Nephron (organoid): ENCODE data around the gene ATP2C1.

Experiments
- H3K27ac Mint-ChIP-seq, 3 experiments: 2 replicates each; pipeline ENCODE4 v1.8.0; 2020; ENCODE audit warnings: mixed read lengths in 3 of 3, mild to moderate bottlenecking in 2 of 3, moderate library complexity in 1 of 3
- H3K27me3 Mint-ChIP-seq: 2 replicates; pipeline ENCODE4 v1.8.0; 2021; ENCODE audit warnings: low read depth, mild to moderate bottlenecking, moderate library complexity, mixed read lengths
- H3K36me3 Mint-ChIP-seq: 2 replicates; pipeline ENCODE4 v1.8.0; 2020; ENCODE audit warnings: low read depth, mixed read lengths
- H3K4me1 Mint-ChIP-seq: 2 replicates; pipeline ENCODE4 v1.8.0; 2020; ENCODE audit warnings: mixed read lengths
- H3K4me3 Mint-ChIP-seq, 3 experiments: 2 replicates each; pipeline ENCODE4 v1.8.0; 2020; ENCODE audit warnings: mild to moderate bottlenecking in 3 of 3, mixed read lengths in 3 of 3, moderate library complexity in 2 of 3
- H3K9me3 Mint-ChIP-seq: 2 replicates; pipeline ENCODE4 v1.8.0; 2020; ENCODE audit warnings: mixed read lengths
- CTCF ChIP-seq, 3 experiments: fragments of 200-600 bp; sonication (generic); IDR thresholded peaks; one replicate each; pipeline ENCODE4 v1.5.0; 2021; ENCODE audit warnings: antibody characterized with exemption in 3 of 3; ENCODE audit not compliant: unreplicated experiment in 3 of 3

ATP2C1 gene

GRCh38 chr3:130934442-130935089 lies 40.7 kb downstream of the ATP2C1 start:
- Mint-ChIP-seq H3K27me3 (no peaks in the 10 kb centered on the region), H3K4me3 (no peak overlapping the region), H3K36me3 (peaks cover 17% of the 10 kb centered on the region), H3K4me1 (no peaks in the 10 kb centered on the region), H3K27ac (no peak overlapping the region), H3K9me3 (no peaks in the 10 kb centered on the region)
- no peak for TF ChIP-seq CTCF (IDR thresholded peaks at IDR 0.05; ENCODE audit: unreplicated experiment in 3 of 3)

GRCh38 chr3:130935761-130936492 lies 42.0 kb downstream of the ATP2C1 start:
- Mint-ChIP-seq H3K27ac (no peak overlapping the region), H3K36me3 (peaks cover 22% of the 10 kb centered on the region), H3K4me3 (no peak overlapping the region), H3K9me3 (no peaks in the 10 kb centered on the region), H3K27me3 (no peaks in the 10 kb centered on the region), H3K4me1 (no peaks in the 10 kb centered on the region)
- no peak for TF ChIP-seq CTCF (IDR thresholded peaks at IDR 0.05; ENCODE audit: unreplicated experiment in 3 of 3)

- peaks cover 34% of the 10 kb centered on the region for H3K36me3 Mint-ChIP-seq
- H3K27me3 Mint-ChIP-seq, result no peaks in the 10 kb centered on the region
- H3K9me3 Mint-ChIP-seq, result no peaks in the 10 kb centered on the region
Observed at GRCh38 chr3:130939753-130940152, 45.9 kb downstream of the ATP2C1 start.

GRCh38 chr3:130941793-130942192 lies 47.9 kb downstream of the ATP2C1 start:
- Mint-ChIP-seq H3K9me3 (no peaks in the 10 kb centered on the region), H3K27ac (no peak overlapping the region), H3K36me3 (peaks cover 47% of the 10 kb centered on the region), H3K27me3 (no peaks in the 10 kb centered on the region), H3K4me1 (no peaks in the 10 kb centered on the region), H3K4me3 (no peak overlapping the region)
- TF ChIP-seq CTCF (IDR thresholded peaks at IDR 0.05; ENCODE audit: unreplicated experiment in 3 of 3), result no peak

More at GRCh38 chr3:130939753-130940152, 45.9 kb downstream of the ATP2C1 start:
- H3K4me1 Mint-ChIP-seq, result no peaks in the 10 kb centered on the region
- TF ChIP-seq CTCF (IDR thresholded peaks at IDR 0.05; ENCODE audit: unreplicated experiment in 3 of 3), result no peak
- H3K4me3 Mint-ChIP-seq, result no peak overlapping the region
- no peak overlapping the region for H3K27ac Mint-ChIP-seq

- Mint-ChIP-seq H3K4me3 (no peak overlapping the region), H3K36me3 (peaks cover 67% of the 10 kb centered on the region), H3K9me3 (peaks cover 12% of the 10 kb centered on the region), H3K27ac (no peak overlapping the region), H3K4me1 (no peaks in the 10 kb centered on the region), H3K27me3 (no peaks in the 10 kb centered on the region)
- no peak for TF ChIP-seq CTCF (IDR thresholded peaks at IDR 0.05; ENCODE audit: unreplicated experiment in 3 of 3)
Observed at GRCh38 chr3:130946882-130947281, 53.0 kb downstream of the ATP2C1 start.
